GM23338 (cell line): Measurements from ENCODE around the gene ZNF235. TPM values are rescaled to one million over a fixed set of nuclear protein-coding genes. Genes with fewer than 3 reads are reported as not detected.

Experiments
- EZH2 ChIP-seq: fragments of 200-600 bp; sonication (generic); IDR thresholded peaks from one replicate; pipeline ENCODE4 v1.8.0; 2017; ENCODE audit warnings: antibody characterized with exemption, mild to moderate bottlenecking, low read depth; ENCODE audit not compliant: unreplicated experiment
- EZH2phosphoT487 ChIP-seq: fragments of 200-600 bp; sonication (generic); IDR thresholded peaks from one replicate; pipeline ENCODE4 v1.8.1; 2018; ENCODE audit warnings: antibody characterized with exemption; ENCODE audit not compliant: unreplicated experiment
- JUNB ChIP-seq: IDR thresholded peaks from one replicate; pipeline ENCODE4 v1.6.1; 2016; ENCODE audit warnings: antibody characterized with exemption; ENCODE audit not compliant: unreplicated experiment
- NANOG ChIP-seq: IDR thresholded peaks from 2 replicates; pipeline ENCODE4 v1.6.1; 2016; ENCODE audit warnings: antibody characterized with exemption, borderline replicate concordance
- POLR2AphosphoS5 ChIP-seq: IDR thresholded peaks from 2 replicates; pipeline ENCODE4 v1.6.1; 2016; ENCODE audit warnings: antibody characterized with exemption, low read depth
- STAT1 ChIP-seq: IDR thresholded peaks from one replicate; pipeline ENCODE4 v1.6.1; 2016; ENCODE audit warnings: antibody characterized with exemption; ENCODE audit not compliant: unreplicated experiment
- ZNF114 ChIP-seq: fragments of 250-450 bp; sonication (Bioruptor Pico); IDR thresholded peaks from 2 replicates; pipeline ENCODE4 v1.5.0; 2020; ENCODE audit warnings: mild to moderate bottlenecking, moderate library complexity
- polyA plus RNA-seq: library from polyadenylated mRNA; unstranded; fragments of >200 nt; fragmentation: Nextera tagmentation; extraction: Ambion mirVana; gene quantifications from 2 replicates; pipeline ENCODE4 v1.2.1, GENCODE V29; 2016
- total RNA-seq: library from RNA; depleted of rRNA; stranded (reverse); fragments of >200 nt; shearing (Covaris generic); gene quantifications from 2 replicates; pipeline ENCODE4 v1.2.3, GENCODE V29; 2014
- TF ChIP-seq, protein P1 (sequence below): fragments of 250-450 bp; sonication (Bioruptor Pico); IDR thresholded peaks from 2 replicates; pipeline ENCODE4 v1.5.0; 2020; ENCODE audit warnings: mild to moderate bottlenecking, moderate library complexity
- TF ChIP-seq, protein P2 (sequence below): IDR thresholded peaks from 2 replicates; pipeline ENCODE4 v1.6.1; 2016; ENCODE audit warnings: antibody characterized with exemption
- TF ChIP-seq, protein P3 (sequence below): IDR thresholded peaks from one replicate; pipeline ENCODE4 v1.6.1; 2018; ENCODE audit warnings: antibody characterized with exemption; ENCODE audit not compliant: unreplicated experiment

The ZNF235 gene
- total and polyA plus RNA-seq, 2 experiments from 2014 or later: 5.0 to 5.1 TPM

DNA sequence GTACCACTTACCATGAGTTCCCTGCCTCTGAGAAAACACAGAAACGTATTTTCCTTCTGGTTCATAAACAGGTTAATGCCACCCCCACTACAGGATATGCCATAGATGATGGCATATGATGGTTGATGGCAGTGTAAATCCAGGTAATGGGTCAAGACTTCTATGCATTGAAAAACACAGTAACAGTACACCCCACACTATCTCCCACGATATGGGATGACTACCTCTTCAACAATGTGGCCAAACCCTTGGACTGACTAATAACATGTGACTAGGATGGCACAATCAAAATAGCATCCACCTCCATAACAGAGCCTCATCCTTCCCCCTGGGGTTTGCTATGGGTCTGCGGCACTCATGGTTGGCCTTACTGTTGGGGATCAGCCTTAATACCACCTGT lies 22.0 kb downstream of the ZNF235 start (continued):
- TF ChIP-seq, protein P1, sequence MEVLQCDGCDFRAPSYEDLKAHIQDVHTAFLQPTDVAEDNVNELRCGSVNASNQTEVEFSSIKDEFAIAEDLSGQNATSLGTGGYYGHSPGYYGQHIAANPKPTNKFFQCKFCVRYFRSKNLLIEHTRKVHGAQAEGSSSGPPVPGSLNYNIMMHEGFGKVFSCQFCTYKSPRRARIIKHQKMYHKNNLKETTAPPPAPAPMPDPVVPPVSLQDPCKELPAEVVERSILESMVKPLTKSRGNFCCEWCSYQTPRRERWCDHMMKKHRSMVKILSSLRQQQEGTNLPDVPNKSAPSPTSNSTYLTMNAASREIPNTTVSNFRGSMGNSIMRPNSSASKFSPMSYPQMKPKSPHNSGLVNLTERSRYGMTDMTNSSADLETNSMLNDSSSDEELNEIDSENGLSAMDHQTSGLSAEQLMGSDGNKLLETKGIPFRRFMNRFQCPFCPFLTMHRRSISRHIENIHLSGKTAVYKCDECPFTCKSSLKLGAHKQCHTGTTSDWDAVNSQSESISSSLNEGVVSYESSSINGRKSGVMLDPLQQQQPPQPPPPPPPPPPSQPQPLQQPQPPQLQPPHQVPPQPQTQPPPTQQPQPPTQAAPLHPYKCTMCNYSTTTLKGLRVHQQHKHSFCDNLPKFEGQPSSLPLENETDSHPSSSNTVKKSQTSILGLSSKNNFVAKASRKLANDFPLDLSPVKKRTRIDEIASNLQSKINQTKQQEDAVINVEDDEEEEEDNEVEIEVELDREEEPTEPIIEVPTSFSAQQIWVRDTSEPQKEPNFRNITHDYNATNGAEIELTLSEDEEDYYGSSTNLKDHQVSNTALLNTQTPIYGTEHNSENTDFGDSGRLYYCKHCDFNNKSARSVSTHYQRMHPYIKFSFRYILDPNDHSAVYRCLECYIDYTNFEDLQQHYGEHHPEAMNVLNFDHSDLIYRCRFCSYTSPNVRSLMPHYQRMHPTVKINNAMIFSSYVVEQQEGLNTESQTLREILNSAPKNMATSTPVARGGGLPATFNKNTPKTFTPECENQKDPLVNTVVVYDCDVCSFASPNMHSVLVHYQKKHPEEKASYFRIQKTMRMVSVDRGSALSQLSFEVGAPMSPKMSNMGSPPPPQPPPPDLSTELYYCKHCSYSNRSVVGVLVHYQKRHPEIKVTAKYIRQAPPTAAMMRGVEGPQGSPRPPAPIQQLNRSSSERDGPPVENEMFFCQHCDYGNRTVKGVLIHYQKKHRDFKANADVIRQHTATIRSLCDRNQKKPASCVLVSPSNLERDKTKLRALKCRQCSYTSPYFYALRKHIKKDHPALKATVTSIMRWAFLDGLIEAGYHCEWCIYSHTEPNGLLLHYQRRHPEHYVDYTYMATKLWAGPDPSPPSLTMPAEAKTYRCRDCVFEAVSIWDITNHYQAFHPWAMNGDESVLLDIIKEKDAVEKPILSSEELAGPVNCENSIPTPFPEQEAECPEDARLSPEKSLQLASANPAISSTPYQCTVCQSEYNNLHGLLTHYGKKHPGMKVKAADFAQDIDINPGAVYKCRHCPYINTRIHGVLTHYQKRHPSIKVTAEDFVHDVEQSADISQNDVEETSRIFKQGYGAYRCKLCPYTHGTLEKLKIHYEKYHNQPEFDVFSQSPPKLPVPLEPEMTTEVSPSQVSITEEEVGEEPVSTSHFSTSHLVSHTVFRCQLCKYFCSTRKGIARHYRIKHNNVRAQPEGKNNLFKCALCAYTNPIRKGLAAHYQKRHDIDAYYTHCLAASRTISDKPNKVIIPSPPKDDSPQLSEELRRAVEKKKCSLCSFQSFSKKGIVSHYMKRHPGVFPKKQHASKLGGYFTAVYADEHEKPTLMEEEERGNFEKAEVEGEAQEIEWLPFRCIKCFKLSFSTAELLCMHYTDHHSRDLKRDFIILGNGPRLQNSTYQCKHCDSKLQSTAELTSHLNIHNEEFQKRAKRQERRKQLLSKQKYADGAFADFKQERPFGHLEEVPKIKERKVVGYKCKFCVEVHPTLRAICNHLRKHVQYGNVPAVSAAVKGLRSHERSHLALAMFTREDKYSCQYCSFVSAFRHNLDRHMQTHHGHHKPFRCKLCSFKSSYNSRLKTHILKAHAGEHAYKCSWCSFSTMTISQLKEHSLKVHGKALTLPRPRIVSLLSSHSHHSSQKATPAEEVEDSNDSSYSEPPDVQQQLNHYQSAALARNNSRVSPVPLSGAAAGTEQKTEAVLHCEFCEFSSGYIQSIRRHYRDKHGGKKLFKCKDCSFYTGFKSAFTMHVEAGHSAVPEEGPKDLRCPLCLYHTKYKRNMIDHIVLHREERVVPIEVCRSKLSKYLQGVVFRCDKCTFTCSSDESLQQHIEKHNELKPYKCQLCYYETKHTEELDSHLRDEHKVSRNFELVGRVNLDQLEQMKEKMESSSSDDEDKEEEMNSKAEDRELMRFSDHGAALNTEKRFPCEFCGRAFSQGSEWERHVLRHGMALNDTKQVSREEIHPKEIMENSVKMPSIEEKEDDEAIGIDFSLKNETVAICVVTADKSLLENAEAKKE (CRISPR knock-in tag): no peak
- TF ChIP-seq EZH2phosphoT487 (no peak), STAT1 (no peak), EZH2 (no peak), POLR2AphosphoS5 (no peak), JUNB (no peak), NANOG (no peak), ZNF114 (CRISPR knock-in tag) (no peak)
- TF ChIP-seq, protein P2, sequence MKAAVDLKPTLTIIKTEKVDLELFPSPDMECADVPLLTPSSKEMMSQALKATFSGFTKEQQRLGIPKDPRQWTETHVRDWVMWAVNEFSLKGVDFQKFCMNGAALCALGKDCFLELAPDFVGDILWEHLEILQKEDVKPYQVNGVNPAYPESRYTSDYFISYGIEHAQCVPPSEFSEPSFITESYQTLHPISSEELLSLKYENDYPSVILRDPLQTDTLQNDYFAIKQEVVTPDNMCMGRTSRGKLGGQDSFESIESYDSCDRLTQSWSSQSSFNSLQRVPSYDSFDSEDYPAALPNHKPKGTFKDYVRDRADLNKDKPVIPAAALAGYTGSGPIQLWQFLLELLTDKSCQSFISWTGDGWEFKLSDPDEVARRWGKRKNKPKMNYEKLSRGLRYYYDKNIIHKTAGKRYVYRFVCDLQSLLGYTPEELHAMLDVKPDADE: no peak
- TF ChIP-seq, protein P3, sequence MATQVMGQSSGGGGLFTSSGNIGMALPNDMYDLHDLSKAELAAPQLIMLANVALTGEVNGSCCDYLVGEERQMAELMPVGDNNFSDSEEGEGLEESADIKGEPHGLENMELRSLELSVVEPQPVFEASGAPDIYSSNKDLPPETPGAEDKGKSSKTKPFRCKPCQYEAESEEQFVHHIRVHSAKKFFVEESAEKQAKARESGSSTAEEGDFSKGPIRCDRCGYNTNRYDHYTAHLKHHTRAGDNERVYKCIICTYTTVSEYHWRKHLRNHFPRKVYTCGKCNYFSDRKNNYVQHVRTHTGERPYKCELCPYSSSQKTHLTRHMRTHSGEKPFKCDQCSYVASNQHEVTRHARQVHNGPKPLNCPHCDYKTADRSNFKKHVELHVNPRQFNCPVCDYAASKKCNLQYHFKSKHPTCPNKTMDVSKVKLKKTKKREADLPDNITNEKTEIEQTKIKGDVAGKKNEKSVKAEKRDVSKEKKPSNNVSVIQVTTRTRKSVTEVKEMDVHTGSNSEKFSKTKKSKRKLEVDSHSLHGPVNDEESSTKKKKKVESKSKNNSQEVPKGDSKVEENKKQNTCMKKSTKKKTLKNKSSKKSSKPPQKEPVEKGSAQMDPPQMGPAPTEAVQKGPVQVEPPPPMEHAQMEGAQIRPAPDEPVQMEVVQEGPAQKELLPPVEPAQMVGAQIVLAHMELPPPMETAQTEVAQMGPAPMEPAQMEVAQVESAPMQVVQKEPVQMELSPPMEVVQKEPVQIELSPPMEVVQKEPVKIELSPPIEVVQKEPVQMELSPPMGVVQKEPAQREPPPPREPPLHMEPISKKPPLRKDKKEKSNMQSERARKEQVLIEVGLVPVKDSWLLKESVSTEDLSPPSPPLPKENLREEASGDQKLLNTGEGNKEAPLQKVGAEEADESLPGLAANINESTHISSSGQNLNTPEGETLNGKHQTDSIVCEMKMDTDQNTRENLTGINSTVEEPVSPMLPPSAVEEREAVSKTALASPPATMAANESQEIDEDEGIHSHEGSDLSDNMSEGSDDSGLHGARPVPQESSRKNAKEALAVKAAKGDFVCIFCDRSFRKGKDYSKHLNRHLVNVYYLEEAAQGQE: no peak
